GM19193 (cell line): ENCODE measurements around the gene LONRF3.

Source experiments
- POLR2A ChIP-seq: IDR thresholded peaks from 4 replicates; pipeline ENCODE4 v1.6.1; 2011; ENCODE audit not compliant: insufficient read depth, insufficient read length; ENCODE audit errors: extremely low read depth

LONRF3 gene

GRCh38 chrX:118976599-118977340, 2.4 kb downstream of the LONRF3 start:
- no peak for TF ChIP-seq POLR2A

GRCh38 chrX:118977424-118977823, 3.0 kb downstream of the LONRF3 start:
- TF ChIP-seq POLR2A = no peak

- TF ChIP-seq POLR2A = no peak
Measured at GRCh38 chrX:118978451-118978850, 4.0 kb downstream of the LONRF3 start.

GRCh38 chrX:118980761-118981160, 6.3 kb downstream of the LONRF3 start:
- no peak for TF ChIP-seq POLR2A

DNA sequence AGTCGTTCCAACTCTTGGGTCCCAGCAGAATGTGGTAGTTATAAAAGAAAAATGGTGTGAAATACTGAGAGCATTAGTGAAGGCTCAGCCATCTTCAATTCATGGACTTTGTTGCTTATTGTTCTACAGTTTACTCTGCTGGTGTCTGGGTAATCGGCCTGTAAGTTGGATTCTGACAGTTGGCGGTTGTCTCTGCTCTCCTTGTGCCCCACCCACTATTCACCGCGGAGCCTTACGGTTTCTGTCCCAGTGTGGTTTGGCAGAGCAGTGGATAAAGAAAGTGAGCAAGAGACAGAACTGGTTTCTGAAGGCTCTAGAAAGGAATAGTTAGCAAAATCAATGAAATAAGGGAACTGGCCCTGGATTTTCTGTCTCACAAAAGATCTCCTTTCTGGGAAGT, 9.1 kb downstream of the LONRF3 start:
- TF ChIP-seq POLR2A = no peak

DNA sequence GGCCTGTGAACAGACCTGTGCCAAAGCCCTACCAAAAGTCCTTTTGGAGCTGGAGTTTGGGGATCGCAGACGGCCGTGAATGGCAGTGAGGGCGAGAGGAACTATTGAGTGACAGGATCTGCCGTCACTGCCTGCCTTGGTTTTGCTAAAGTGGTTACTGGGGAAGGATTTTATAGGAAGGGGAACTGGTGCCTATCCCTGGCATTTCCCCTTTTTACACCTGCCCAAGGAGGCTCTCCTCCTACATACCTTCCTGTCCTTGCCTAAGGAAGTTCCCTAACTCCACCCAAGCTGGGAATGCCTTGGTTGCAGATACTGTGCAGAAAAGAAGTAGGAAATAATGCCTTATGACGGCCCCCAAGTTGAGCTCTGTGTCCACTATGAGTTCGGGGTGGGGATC, 14.5 kb downstream of the LONRF3 start:
- no peak for TF ChIP-seq POLR2A

DNA sequence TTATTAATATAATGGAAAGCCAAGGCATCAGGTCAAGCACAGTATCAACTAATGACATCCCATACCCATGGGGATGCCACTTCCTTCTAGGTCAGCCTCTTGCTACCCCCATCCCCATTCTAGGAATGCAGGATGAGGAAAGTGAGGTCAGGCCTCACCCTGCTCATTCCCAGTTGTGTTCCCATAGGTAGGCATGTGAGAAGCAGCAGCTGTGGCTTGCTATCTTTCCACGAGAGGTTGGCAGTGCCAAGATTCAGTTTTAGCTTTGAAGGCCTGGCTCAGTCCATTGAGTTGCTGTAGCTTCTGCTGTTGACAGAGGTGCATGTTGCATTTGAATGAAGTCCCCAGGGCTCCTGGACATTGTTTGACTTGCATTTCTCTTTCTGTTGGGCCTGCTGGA, 15.5 kb downstream of the LONRF3 start:
- TF ChIP-seq POLR2A = no peak

- no peak for TF ChIP-seq POLR2A
Measured at GRCh38 chrX:118990512-118991227, 16.3 kb downstream of the LONRF3 start.

- no peak for TF ChIP-seq POLR2A
Measured at GRCh38 chrX:119003462-119003861, 29.0 kb downstream of the LONRF3 start.

DNA sequence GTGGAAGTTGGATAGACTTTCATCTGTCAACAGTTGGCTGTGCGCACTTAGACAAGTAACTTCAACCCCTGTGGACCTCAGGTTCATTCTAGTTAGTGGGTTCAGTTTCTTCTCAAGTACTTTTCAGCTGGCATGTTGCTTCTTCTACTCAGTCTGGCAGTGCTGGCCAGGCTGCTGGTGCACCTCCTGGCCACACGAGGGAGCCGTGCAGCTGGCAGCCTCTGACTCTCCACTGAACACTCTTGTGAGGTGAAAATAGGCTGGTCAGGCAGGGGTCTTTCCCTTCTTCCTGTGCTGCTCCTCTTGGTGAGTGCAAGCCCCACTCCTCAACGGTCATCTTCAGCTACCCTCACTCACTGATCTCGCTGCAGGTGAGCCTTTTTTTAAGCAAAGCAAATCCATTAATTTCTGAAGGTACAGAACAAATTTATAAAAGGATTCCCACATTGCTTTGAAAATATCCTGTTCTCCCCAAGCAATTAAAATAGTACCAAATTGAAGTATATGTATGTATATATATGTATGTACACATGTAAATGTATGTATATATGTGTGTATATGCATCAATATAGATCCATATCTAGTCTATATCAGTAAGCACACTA, 30.6 kb downstream of the LONRF3 start:
- TF ChIP-seq POLR2A = no peak

GRCh38 chrX:119007189-119007770, 32.9 kb downstream of the LONRF3 start:
- TF ChIP-seq POLR2A = no peak

DNA sequence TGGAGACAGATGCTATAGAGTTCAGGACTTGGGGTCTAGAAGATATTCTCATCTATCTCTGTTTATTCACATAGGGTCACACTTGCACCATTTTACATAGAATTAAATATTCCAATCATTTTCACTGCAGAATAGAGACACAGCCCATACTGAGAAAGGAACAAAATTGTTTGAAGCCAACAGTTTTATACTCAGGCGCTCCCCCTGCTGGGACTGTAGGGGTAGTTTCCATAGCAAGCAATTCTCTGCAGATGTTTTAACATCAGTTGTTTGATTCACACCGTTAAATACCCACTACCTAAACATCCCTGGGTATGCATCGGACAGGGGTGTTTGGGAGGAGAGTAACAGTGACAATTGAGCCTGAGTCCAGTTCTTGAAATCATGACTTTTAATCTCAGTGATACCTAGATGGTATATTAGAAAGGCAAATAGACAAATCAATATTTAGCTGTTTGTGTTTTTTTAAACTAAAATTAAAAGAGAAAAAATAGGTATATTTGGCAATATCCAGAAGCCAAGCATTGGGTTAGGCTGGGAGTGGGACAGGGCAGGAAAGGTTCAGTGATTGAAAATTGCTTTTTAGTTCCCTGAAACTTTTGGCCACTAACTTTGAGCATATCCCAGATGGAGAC, 33.8 kb downstream of the LONRF3 start:
- TF ChIP-seq POLR2A = no peak

DNA sequence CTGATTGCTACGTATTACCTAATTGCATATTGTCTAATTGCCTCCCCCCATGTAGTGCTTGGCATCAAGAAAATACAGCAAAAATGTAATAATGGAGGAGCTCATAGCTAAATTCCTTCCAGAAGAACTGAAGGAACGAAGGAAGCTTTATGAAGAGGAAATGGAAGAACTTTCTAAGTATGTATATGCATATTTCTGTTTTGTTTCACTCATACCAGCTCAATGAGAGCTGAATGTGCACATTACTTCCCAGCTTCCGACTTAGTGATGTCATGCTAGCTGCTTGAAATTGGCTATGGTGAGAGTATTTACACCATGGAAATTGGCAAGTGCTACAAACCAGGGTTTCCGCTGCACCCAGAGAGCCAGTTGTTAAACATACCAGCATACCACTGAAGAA, 34.7 kb downstream of the LONRF3 start:
- TF ChIP-seq POLR2A = no peak

DNA sequence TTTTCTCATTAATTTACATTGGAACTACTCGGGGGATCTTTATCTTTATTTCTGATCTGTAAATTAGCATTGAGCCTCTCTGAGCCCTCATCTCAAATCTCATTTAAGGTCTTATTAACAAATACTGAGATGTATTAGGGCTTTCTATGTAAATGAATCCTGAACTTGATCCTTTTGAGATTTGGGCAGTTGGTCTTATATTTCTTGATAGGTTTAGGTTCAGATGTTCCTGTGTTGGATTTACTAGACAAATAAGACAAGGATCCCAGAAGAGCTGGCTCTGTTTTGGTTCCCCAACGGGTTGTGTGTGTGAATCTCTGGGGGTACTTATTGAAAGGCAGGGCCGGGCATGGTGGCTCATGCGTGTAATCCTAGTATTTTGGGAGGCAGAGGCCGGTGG, 36.1 kb downstream of the LONRF3 start:
- TF ChIP-seq POLR2A = no peak

DNA sequence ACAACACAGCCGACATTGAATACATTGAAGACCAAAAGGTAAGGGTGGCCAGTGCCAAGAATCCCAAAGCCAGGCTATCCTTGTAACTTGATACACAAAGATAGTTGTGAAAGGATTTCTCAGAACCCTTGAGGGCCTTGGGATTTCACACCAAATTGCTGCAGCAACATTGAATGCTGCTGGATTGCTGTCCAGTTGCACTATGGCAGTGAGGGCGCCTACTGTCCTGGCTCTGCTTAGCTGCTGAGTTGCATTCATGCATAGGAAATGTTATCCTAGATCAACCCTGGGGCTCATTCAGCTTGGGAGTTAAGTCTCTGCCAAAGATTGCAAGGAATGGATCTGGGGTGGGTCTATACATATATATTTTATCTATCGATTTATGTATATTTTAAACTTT, 38.7 kb downstream of the LONRF3 start:
- TF ChIP-seq POLR2A = no peak
